HepG2 (cell line): Measurements from ENCODE around the gene SEC23IP. TPM values are rescaled to one million over a fixed set of nuclear protein-coding genes. Genes with fewer than 3 reads are reported as not detected.

Experiments
- ATAC-seq: fragments of 200-7000 bp; cut with Tn5 transposase; 3 replicates; pipeline ENCODE4 v1.9.1; 2020; ENCODE audit warnings: mild to moderate bottlenecking, moderate library complexity
- BruUV-seq: library from RNA; stranded (reverse); fragments of 400-500 nt; replicated peaks from 2 replicates; lab custom pipeline; 2021; lab: Mats Ljungman, UMichigan
- CTCF ChIA-PET: fragments of 300-600 bp; formaldehyde crosslinking; extraction: SDS; loops from one replicate; lab custom pipeline; 2021; ENCODE audit warnings: low total read pairs, inconsistent platforms, low intra/inter-chr PET ratio; lab: Yijun Ruan, JAX
- POLR2A ChIA-PET: fragments of 350-600 bp; sonication (Branson Sonifier 250); formaldehyde crosslinking; loops from one replicate; lab custom pipeline; 2020; ENCODE audit warnings: antibody characterized with exemption, inconsistent platforms; lab: Yijun Ruan, JAX
- DNase-seq: peaks from one replicate; pipeline ENCODE4 v3.0.0-alpha.2; 2015; ENCODE audit warnings: low spot score
- FAIRE-seq: peaks from 3 replicates; lab custom pipeline; 2011; peaks lifted over from hg19 to GRCh38; lab: Jason Lieb, UNC
- H2AFZ ChIP-seq: one replicate; pipeline ENCODE4 v1.6.1; 2011; ENCODE audit warnings: low read length, inconsistent platforms
- H3K27ac ChIP-seq: fragments of 300-600 bp; 3 replicates; pipeline ENCODE4 v1.8.0; 2011; ENCODE audit warnings: mixed run types, mild to moderate bottlenecking, mixed read lengths, low read length, inconsistent platforms; ENCODE audit not compliant: insufficient read depth; ENCODE audit errors: extremely low read length
- H3K27me3 ChIP-seq, 2 experiments: fragments of 200-600 bp in 1 of 2; 2 replicates in 1 of 2; 3 replicates in 1 of 2; pipeline versions ENCODE4 v1.6.0 to v1.8.0; 2011; ENCODE audit warnings: low read length in 2 of 2, mild to moderate bottlenecking in 2 of 2, moderate library complexity in 2 of 2, inconsistent platforms in 1 of 2; ENCODE audit not compliant: insufficient read depth in 2 of 2, control insufficient read depth in 1 of 2
- H3K36me3 ChIP-seq, 2 experiments: fragments of 200-600 bp in 1 of 2; replicated peaks in 1 of 2; 2 replicates in 1 of 2; 3 replicates in 1 of 2; pipeline versions ENCODE4 v1.5.1 to v1.8.0; 2011; ENCODE audit warnings: low read length in 2 of 2, inconsistent platforms in 1 of 2; ENCODE audit not compliant: insufficient read depth in 2 of 2, control insufficient read depth in 1 of 2
- H3K4me1 ChIP-seq: 2 replicates; pipeline ENCODE4 v1.5.1; 2012; ENCODE audit warnings: low read length, inconsistent platforms; ENCODE audit not compliant: insufficient read depth
- H3K4me2 ChIP-seq: 2 replicates; pipeline ENCODE4 v1.6.0; 2011; ENCODE audit warnings: low read depth, low read length, inconsistent platforms
- H3K4me3 ChIP-seq, 3 experiments: fragments of 200-600 bp in 1 of 3; sonication (generic), shearing (Covaris generic) in 1 of 3; replicated peaks in 1 of 3; 2 replicates each; pipeline ENCODE4 v1.5.1; 2011 to 2016; ENCODE audit warnings: low read length in 3 of 3, inconsistent platforms in 2 of 3, low read depth in 2 of 3, mild to moderate bottlenecking in 2 of 3, control low read depth in 1 of 3, mixed read lengths in 1 of 3; ENCODE audit not compliant: insufficient read depth in 1 of 3
- H3K79me2 ChIP-seq: one replicate; pipeline ENCODE4 v1.6.1; 2011; ENCODE audit warnings: low read length, inconsistent platforms; ENCODE audit not compliant: insufficient read depth
- H3K9ac ChIP-seq: 2 replicates; pipeline ENCODE4 v1.6.0; 2011; ENCODE audit warnings: mild to moderate bottlenecking, low read depth, low read length, inconsistent platforms; ENCODE audit not compliant: insufficient read depth
- H3K9me3 ChIP-seq: 2 replicates; pipeline ENCODE4 v1.5.1; 2012; ENCODE audit warnings: mild to moderate bottlenecking, low read length
- H4K20me1 ChIP-seq: 2 replicates; pipeline ENCODE4 v1.6.0; 2011; ENCODE audit warnings: inconsistent platforms, mild to moderate bottlenecking, low read length, moderate library complexity; ENCODE audit not compliant: insufficient read depth
- DPF2 ChIP-seq: sonication (generic); formaldehyde crosslinking; IDR thresholded peaks from 2 replicates; pipeline ENCODE4 v1.4.0; 2020; ENCODE audit warnings: mild to moderate bottlenecking, low read depth, missing genetic modification reagents, borderline replicate concordance
- DRAP1 ChIP-seq: IDR thresholded peaks from 2 replicates; pipeline ENCODE4 v1.6.1; 2016; ENCODE audit warnings: missing genetic modification reagents, missing compliant biosample characterization
- HNRNPK ChIP-seq: fragments of 200-400 bp; formaldehyde crosslinking; IDR thresholded peaks from 2 replicates; pipeline ENCODE4 v1.6.1; 2018; ENCODE audit warnings: low read length, low read depth, moderate library complexity, mild to moderate bottlenecking; ENCODE audit not compliant: poor library complexity, severe bottlenecking
- IRF2 ChIP-seq: IDR thresholded peaks from 2 replicates; pipeline ENCODE4 v1.6.1; 2018; ENCODE audit warnings: missing genetic modification reagents, missing compliant biosample characterization
- LBX2 ChIP-seq: sonication (generic); formaldehyde crosslinking; IDR thresholded peaks from 2 replicates; pipeline ENCODE4 v1.5.0; 2020; ENCODE audit warnings: missing genetic modification reagents, mild to moderate bottlenecking, borderline replicate concordance
- MAFG ChIP-seq: sonication (generic); formaldehyde crosslinking; IDR thresholded peaks from 2 replicates; pipeline ENCODE4 v1.5.1; 2020; ENCODE audit warnings: mild to moderate bottlenecking, missing genetic modification reagents
- RFXANK ChIP-seq: IDR thresholded peaks from 2 replicates; pipeline ENCODE4 v1.6.1; 2016
- RXRB ChIP-seq: IDR thresholded peaks from 2 replicates; pipeline ENCODE4 v1.6.1; 2016; ENCODE audit warnings: borderline replicate concordance, missing genetic modification reagents, missing compliant biosample characterization
- SCMH1 ChIP-seq: sonication (generic); formaldehyde crosslinking; IDR thresholded peaks from 2 replicates; pipeline ENCODE4 v1.9.0; 2021; ENCODE audit warnings: missing genetic modification reagents, mild to moderate bottlenecking, borderline replicate concordance
- ZBTB7A ChIP-seq: sonication (generic); formaldehyde crosslinking; IDR thresholded peaks from 2 replicates; pipeline ENCODE4 v1.8.0; 2022; ENCODE audit warnings: mild to moderate bottlenecking, missing genetic modification reagents
- ZNF160 ChIP-seq: sonication (generic); formaldehyde crosslinking; IDR thresholded peaks from 2 replicates; pipeline ENCODE4 v1.8.0; 2022; ENCODE audit warnings: mild to moderate bottlenecking, inconsistent platforms, missing genetic modification reagents
- ZNF382 ChIP-seq: sonication (generic); formaldehyde crosslinking; IDR thresholded peaks from 2 replicates; pipeline ENCODE4 v1.5.0; 2020; ENCODE audit warnings: missing genetic modification reagents, mild to moderate bottlenecking, borderline replicate concordance
- ZNF672 ChIP-seq: sonication (generic); formaldehyde crosslinking; IDR thresholded peaks from 2 replicates; pipeline ENCODE4 v1.8.1; 2022; ENCODE audit warnings: missing genetic modification reagents
- ZNF713 ChIP-seq: sonication (generic); formaldehyde crosslinking; IDR thresholded peaks from 2 replicates; pipeline ENCODE4 v1.4.0; 2020; ENCODE audit warnings: mild to moderate bottlenecking, missing genetic modification reagents
- ZNF746 ChIP-seq: sonication (generic); formaldehyde crosslinking; IDR thresholded peaks from 2 replicates; pipeline ENCODE4 v1.8.0; 2022; ENCODE audit warnings: mild to moderate bottlenecking, missing genetic modification reagents
- ZNF775 ChIP-seq: sonication (generic); formaldehyde crosslinking; IDR thresholded peaks from 2 replicates; pipeline ENCODE4 v1.4.0; 2020; ENCODE audit warnings: missing genetic modification reagents, mild to moderate bottlenecking, moderate library complexity, borderline replicate concordance
- ZXDC ChIP-seq: sonication (generic); formaldehyde crosslinking; IDR thresholded peaks from 2 replicates; pipeline ENCODE4 v1.5.0; 2020; ENCODE audit warnings: mild to moderate bottlenecking, missing genetic modification reagents
- WGBS: methylation state at CpG from one replicate; pipeline ENCODE4 v1.1.6; 2017; ENCODE audit warnings: low lambda C conversion rate; 5-methylcytosine and 5-hydroxymethylcytosine counted together
- in situ Hi-C: cut with HindIII; loops from 2 replicates; pipeline ENCODE4 v1.10.0; 2017; ENCODE audit warnings: low pct_unique_long_range_greater_than_20kb; ENCODE audit not compliant: extremely low pct_ligation_motif_present
- intact Hi-C: fragments of 100-400 bp; cut with micrococcal nuclease; formaldehyde crosslinking; loops from one replicate; pipeline ENCODE4 v1.10.0; 2022; ENCODE audit not compliant: unreplicated experiment
- polyA plus RNA-seq, 8 experiments: library from polyadenylated mRNA; depleted of rRNA in 3 of 8; stranded (reverse) in 7 of 8; unstranded in 1 of 8; fragments of >200 nt; fragmentation: Illumina TruSeq in 4 of 8; extraction: Trizol in 4 of 8; gene quantifications; 2 replicates each; pipeline versions ENCODE4 v1.2.1 to v1.2.3, GENCODE V29; 2011 to 2016; ENCODE audit warnings: low read depth in 4 of 8, missing spikeins in 1 of 8, mixed read lengths in 1 of 8; ENCODE audit not compliant: insufficient read depth in 1 of 8
- total RNA-seq, 5 experiments: library from RNA; depleted of rRNA; stranded (reverse); fragments of >200 nt; fragmentation: Illumina TruSeq; extraction: Trizol; gene quantifications; 2 replicates each; pipeline ENCODE4 v1.2.3, GENCODE V29; 2016; ENCODE audit warnings: low read depth in 1 of 5
- TF ChIP-seq, protein P1 (sequence below): sonication (generic); formaldehyde crosslinking; IDR thresholded peaks from 2 replicates; pipeline ENCODE4 v1.4.0; 2020; ENCODE audit warnings: mild to moderate bottlenecking, missing genetic modification reagents, borderline replicate concordance

SEC23IP gene
- total and polyA plus RNA-seq, 2 of the 13 experiments (the other 11 are each of a cell fraction or from before 2014, with no cell fraction given) = 32.3 to 57.7 TPM

DNA sequence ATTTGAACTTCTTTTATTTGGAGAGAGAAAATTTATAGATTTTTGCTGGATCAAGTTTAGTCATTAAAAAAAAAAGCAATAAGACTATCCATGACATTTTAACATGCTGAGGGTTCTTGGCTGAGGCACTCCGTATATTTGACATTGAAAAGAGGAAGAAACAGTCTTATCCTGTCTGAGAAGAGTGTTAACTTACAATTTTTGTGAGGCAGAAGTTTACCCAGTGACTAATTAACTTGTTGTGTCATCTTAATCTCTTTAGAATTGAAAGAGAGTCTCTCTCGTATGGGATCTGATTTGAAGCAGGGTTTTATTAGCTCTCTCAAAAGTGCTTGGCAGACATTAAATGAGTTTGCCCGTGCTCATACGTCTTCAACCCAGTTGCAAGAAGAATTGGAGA, 39.3 kb downstream of the SEC23IP start:
- no peak overlapping the region for H3K4me3 ChIP-seq
- no peak overlapping the region for H3K9ac ChIP-seq
- intact Hi-C loops (no loop called here), in situ Hi-C loops (no loop called here)
- H4K20me1 ChIP-seq = no peaks in the 10 kb centered on the region
- no TSS peak for BruUV-seq
- FAIRE-seq = no peak
- DNase-seq = no peak
- H3K36me3 ChIP-seq = peaks cover 18 to 71% of the 10 kb centered on the region in 2 experiments
- no peaks in the 10 kb centered on the region for H3K79me2 ChIP-seq
- H3K9me3 ChIP-seq = no peaks in the 10 kb centered on the region
- no peak for ATAC-seq
- POLR2A ChIA-PET = no interaction called here
- TF ChIP-seq ZBTB7A (CRISPR knock-in tag) = no peak
- TF ChIP-seq ZNF775 (CRISPR knock-in tag) = no peak
- no peak for TF ChIP-seq ZNF160
- no peak for TF ChIP-seq RFXANK (CRISPR knock-in tag)
- TF ChIP-seq IRF2 = no peak
- no peak for TF ChIP-seq ZNF672 (CRISPR knock-in tag)
- TF ChIP-seq DRAP1 (CRISPR knock-in tag) = no peak
- TF ChIP-seq DPF2 (CRISPR knock-in tag) = no peak
- no peak for TF ChIP-seq MAFG (CRISPR knock-in tag)
- TF ChIP-seq, protein P1, sequence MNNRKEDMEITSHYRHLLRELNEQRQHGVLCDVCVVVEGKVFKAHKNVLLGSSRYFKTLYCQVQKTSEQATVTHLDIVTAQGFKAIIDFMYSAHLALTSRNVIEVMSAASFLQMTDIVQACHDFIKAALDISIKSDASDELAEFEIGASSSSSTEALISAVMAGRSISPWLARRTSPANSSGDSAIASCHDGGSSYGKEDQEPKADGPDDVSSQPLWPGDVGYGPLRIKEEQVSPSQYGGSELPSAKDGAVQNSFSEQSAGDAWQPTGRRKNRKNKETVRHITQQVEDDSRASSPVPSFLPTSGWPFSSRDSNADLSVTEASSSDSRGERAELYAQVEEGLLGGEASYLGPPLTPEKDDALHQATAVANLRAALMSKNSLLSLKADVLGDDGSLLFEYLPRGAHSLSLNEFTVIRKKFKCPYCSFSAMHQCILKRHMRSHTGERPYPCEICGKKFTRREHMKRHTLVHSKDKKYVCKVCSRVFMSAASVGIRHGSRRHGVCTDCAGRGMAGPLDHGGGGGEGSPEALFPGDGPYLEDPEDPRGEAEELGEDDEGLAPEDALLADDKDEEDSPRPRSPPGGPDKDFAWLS (CRISPR knock-in tag) = no peak
- TF ChIP-seq ZXDC (CRISPR knock-in tag) = no peak
- TF ChIP-seq LBX2 (CRISPR knock-in tag) = no peak
- TF ChIP-seq HNRNPK = no peak
- TF ChIP-seq RXRB (CRISPR knock-in tag) = no peak
- TF ChIP-seq SCMH1 = no peak
- no peak for TF ChIP-seq ZNF746 (CRISPR knock-in tag)
- TF ChIP-seq ZNF382 = no peak
- TF ChIP-seq ZNF713 = no peak
- no peak overlapping the region for H3K27ac ChIP-seq
- WGBS = 95% methylated on average over 4 of the region's 4 CpGs
- no peak overlapping the region for H3K4me2 ChIP-seq
- CTCF ChIA-PET = no interaction called here
- no peaks in the 10 kb centered on the region for H3K27me3 ChIP-seq
- H3K4me1 ChIP-seq = no peaks in the 10 kb centered on the region
- H2AFZ ChIP-seq = no peak overlapping the region
